Astrocyte of the spinal cord (primary cell): ENCODE data around the gene EXOC6B.

Experiments
- DNase-seq: peaks from one replicate; pipeline ENCODE4 v3.0.0; 2011; ENCODE audit warnings: low read depth, low spot score
- H3K4me3 ChIP-seq: 2 replicates; pipeline ENCODE4 v1.5.1; 2011; ENCODE audit warnings: low read depth, mild to moderate bottlenecking, low read length, moderate library complexity
- CTCF ChIP-seq: IDR thresholded peaks from 2 replicates; pipeline ENCODE4 v1.5.1; 2012; ENCODE audit warnings: low read depth, mild to moderate bottlenecking, low read length, inconsistent platforms
- in situ Hi-C: cut with HindIII; loops from 2 replicates; pipeline ENCODE4 v1.10.0; 2017; ENCODE audit warnings: low sequenced_read_pairs

Gene EXOC6B

GRCh38 chr2:72859831-72860262 is 34.0 kb upstream of the EXOC6B start:
- in situ Hi-C loops, result no loop called here
- peak; percentile 53 for DNase-seq
- peak; percentile 61 for TF ChIP-seq CTCF
- no peak overlapping the region for H3K4me3 ChIP-seq

- in situ Hi-C loops, result no loop called here
- no peak overlapping the region for H3K4me3 ChIP-seq
- no peak for TF ChIP-seq CTCF
- DNase-seq, result no peak
Measured at GRCh38 chr2:72851333-72851732, 25.5 kb upstream of the EXOC6B start.

GRCh38 chr2:72849138-72849462 is 23.3 kb upstream of the EXOC6B start:
- no peak for DNase-seq
- in situ Hi-C loops, result no loop called here
- no peak overlapping the region for H3K4me3 ChIP-seq
- TF ChIP-seq CTCF, result no peak

GRCh38 chr2:72848436-72849137 is 22.8 kb upstream of the EXOC6B start:
- no peak for TF ChIP-seq CTCF
- no peak overlapping the region for H3K4me3 ChIP-seq
- DNase-seq, result no peak
- in situ Hi-C loops, result no loop called here

- no peak for DNase-seq
- in situ Hi-C loops, result no loop called here
- no peak for TF ChIP-seq CTCF
- no peak overlapping the region for H3K4me3 ChIP-seq
Measured at GRCh38 chr2:72847534-72848315, 21.9 kb upstream of the EXOC6B start.

GRCh38 chr2:72846171-72847095 is 20.6 kb upstream of the EXOC6B start:
- H3K4me3 ChIP-seq, result no peak overlapping the region
- in situ Hi-C loops, result no loop called here
- no peak for DNase-seq
- no peak for TF ChIP-seq CTCF
